ENCODE measurements around the gene MAG.

The MAG gene

GRCh38 chr19:35293363-35293739 lies 1.4 kb downstream of the MAG start:
- no peak overlapping the region for H3K23ac ChIP-seq (ENCODE audit: low read length in 2 of 2)
- no peak overlapping the region for H3K18ac ChIP-seq (ENCODE audit: low read depth in 1 of 2, low read length in 2 of 2)
- H2AK5ac ChIP-seq (ENCODE audit: low read length, severe bottlenecking) = no peak overlapping the region
- no peaks in the 10 kb centered on the region for H3K36me3 ChIP-seq (ENCODE audit: control insufficient read depth in 1 of 2, insufficient read depth in 2 of 2, low read depth in 1 of 2, low read length in 2 of 2)
- no peak overlapping the region for H3K4me2 ChIP-seq (ENCODE audit: low read length, poor library complexity, severe bottlenecking)
- H3K9me3 ChIP-seq (ENCODE audit: control insufficient read depth, low read length) = no peaks in the 10 kb centered on the region
- no peak overlapping the region for H3K14ac ChIP-seq (ENCODE audit: low read length in 2 of 2)
- no peaks in the 10 kb centered on the region for H3K4me1 ChIP-seq (ENCODE audit: control insufficient read depth, insufficient read depth, low read depth, low read length)
- H3K27ac ChIP-seq (ENCODE audit: low read length, poor library complexity, severe bottlenecking) = no peak overlapping the region
- no peaks in the 10 kb centered on the region for H3K79me1 ChIP-seq (replicated peaks; ENCODE audit: low read length, poor library complexity, severe bottlenecking)
- 75% methylated on average over 7 of the region's 7 CpGs for WGBS
- H4K91ac ChIP-seq (ENCODE audit: low read length) = no peak overlapping the region
- no peak overlapping the region for H2BK12ac ChIP-seq (ENCODE audit: low read length in 2 of 2)
- no peak overlapping the region for H3K4me3 ChIP-seq (ENCODE audit: insufficient read depth in 1 of 2, low read depth in 1 of 2, low read length in 2 of 2)
- peaks cover 13 to 79% of the 10 kb centered on the region in 2 experiments for H3K27me3 ChIP-seq (ENCODE audit: control insufficient read depth in 1 of 2, insufficient read depth in 1 of 2, low read length in 2 of 2)
- no peak for DNase-seq
- H3K4ac ChIP-seq (ENCODE audit: low read depth in 1 of 2, low read length in 2 of 2) = no peak overlapping the region
- no peak overlapping the region for H2BK5ac ChIP-seq (ENCODE audit: low read depth, low read length, poor library complexity, severe bottlenecking)
- H2BK15ac ChIP-seq (ENCODE audit: low read depth, poor library complexity, severe bottlenecking) = no peak overlapping the region
- no peak overlapping the region for H4K8ac ChIP-seq (ENCODE audit: low read length)
- H2AFZ ChIP-seq (ENCODE audit: low read depth, low read length) = no peak overlapping the region
- H2BK120ac ChIP-seq (ENCODE audit: low read depth, low read length) = no peak overlapping the region
- H3K9ac ChIP-seq (ENCODE audit: low read length) = no peak overlapping the region

GRCh38 chr19:35293808-35294207 lies 1.8 kb downstream of the MAG start:
- no peak overlapping the region for H3K9ac ChIP-seq (ENCODE audit: low read length)
- H3K27me3 ChIP-seq (ENCODE audit: control insufficient read depth in 1 of 2, insufficient read depth in 1 of 2, low read length in 2 of 2) = peaks cover 13 to 82% of the 10 kb centered on the region in 2 experiments
- no peak overlapping the region for H3K4me3 ChIP-seq (ENCODE audit: insufficient read depth in 1 of 2, low read depth in 1 of 2, low read length in 2 of 2)
- no peak overlapping the region for H3K4ac ChIP-seq (ENCODE audit: low read depth in 1 of 2, low read length in 2 of 2)
- H3K4me1 ChIP-seq (ENCODE audit: control insufficient read depth, insufficient read depth, low read depth, low read length) = no peaks in the 10 kb centered on the region
- no peaks in the 10 kb centered on the region for H3K36me3 ChIP-seq (ENCODE audit: control insufficient read depth in 1 of 2, insufficient read depth in 2 of 2, low read depth in 1 of 2, low read length in 2 of 2)
- H3K18ac ChIP-seq (ENCODE audit: low read depth in 1 of 2, low read length in 2 of 2) = no peak overlapping the region
- no peak overlapping the region for H3K27ac ChIP-seq (ENCODE audit: low read length, poor library complexity, severe bottlenecking)
- no peak overlapping the region for H4K91ac ChIP-seq (ENCODE audit: low read length)
- H3K23ac ChIP-seq (ENCODE audit: low read length in 2 of 2) = no peak overlapping the region
- H3K9me3 ChIP-seq (ENCODE audit: control insufficient read depth, low read length) = no peaks in the 10 kb centered on the region
- H2BK15ac ChIP-seq (ENCODE audit: low read depth, poor library complexity, severe bottlenecking) = no peak overlapping the region
- no peak overlapping the region for H2BK5ac ChIP-seq (ENCODE audit: low read depth, low read length, poor library complexity, severe bottlenecking)
- WGBS = 77% methylated on average over 5 of the region's 17 CpGs
- no peaks in the 10 kb centered on the region for H3K79me1 ChIP-seq (replicated peaks; ENCODE audit: low read length, poor library complexity, severe bottlenecking)
- H2AFZ ChIP-seq (ENCODE audit: low read depth, low read length) = no peak overlapping the region
- no peak for DNase-seq
- H2AK5ac ChIP-seq (ENCODE audit: low read length, severe bottlenecking) = no peak overlapping the region
- H3K14ac ChIP-seq (ENCODE audit: low read length in 2 of 2) = no peak overlapping the region
- no peak overlapping the region for H4K8ac ChIP-seq (ENCODE audit: low read length)
- H2BK120ac ChIP-seq (ENCODE audit: low read depth, low read length) = no peak overlapping the region
- no peak overlapping the region for H3K4me2 ChIP-seq (ENCODE audit: low read length, poor library complexity, severe bottlenecking)
- H2BK12ac ChIP-seq (ENCODE audit: low read length in 2 of 2) = no peak overlapping the region

- Histone ChIP-seq H3K4me2 (ENCODE audit: low read length, poor library complexity, severe bottlenecking) (no peak overlapping the region), H4K91ac (ENCODE audit: low read length) (no peak overlapping the region), H4K8ac (ENCODE audit: low read length) (no peak overlapping the region), H3K4me1 (ENCODE audit: control insufficient read depth, insufficient read depth, low read depth, low read length) (no peaks in the 10 kb centered on the region), H3K23ac (ENCODE audit: low read length in 2 of 2) (no peak overlapping the region), H3K9ac (ENCODE audit: low read length) (no peak overlapping the region), H2AFZ (ENCODE audit: low read depth, low read length) (no peak overlapping the region), H3K79me1 (replicated peaks; ENCODE audit: low read length, poor library complexity, severe bottlenecking) (no peaks in the 10 kb centered on the region), H2AK5ac (ENCODE audit: low read length, severe bottlenecking) (no peak overlapping the region), H3K36me3 (ENCODE audit: control insufficient read depth in 1 of 2, insufficient read depth in 2 of 2, low read depth in 1 of 2, low read length in 2 of 2) (no peaks in the 10 kb centered on the region), H2BK15ac (ENCODE audit: low read depth, poor library complexity, severe bottlenecking) (no peak overlapping the region), H3K18ac (ENCODE audit: low read depth in 1 of 2, low read length in 2 of 2) (no peak overlapping the region), H3K27me3 (ENCODE audit: control insufficient read depth in 1 of 2, insufficient read depth in 1 of 2, low read length in 2 of 2) (peaks cover 9 to 81% of the 10 kb centered on the region in 2 experiments), H3K4me3 (ENCODE audit: insufficient read depth in 1 of 2, low read depth in 1 of 2, low read length in 2 of 2) (no peak overlapping the region), H3K27ac (ENCODE audit: low read length, poor library complexity, severe bottlenecking) (no peak overlapping the region), H3K4ac (ENCODE audit: low read depth in 1 of 2, low read length in 2 of 2) (no peak overlapping the region), H3K14ac (ENCODE audit: low read length in 2 of 2) (no peak overlapping the region), H2BK5ac (ENCODE audit: low read depth, low read length, poor library complexity, severe bottlenecking) (no peak overlapping the region), H3K9me3 (ENCODE audit: control insufficient read depth, low read length) (no peaks in the 10 kb centered on the region), H2BK12ac (ENCODE audit: low read length in 2 of 2) (no peak overlapping the region), H2BK120ac (ENCODE audit: low read depth, low read length) (no peak overlapping the region)
- 65% methylated on average over 1 of the region's 3 CpGs for WGBS
- no peak for DNase-seq
Observed at GRCh38 chr19:35294328-35294727, 2.4 kb downstream of the MAG start.

- Histone ChIP-seq H2AFZ (ENCODE audit: low read depth, low read length) (no peak overlapping the region), H3K14ac (ENCODE audit: low read length in 2 of 2) (no peak overlapping the region), H3K4ac (ENCODE audit: low read depth in 1 of 2, low read length in 2 of 2) (no peak overlapping the region), H3K4me3 (ENCODE audit: insufficient read depth in 1 of 2, low read depth in 1 of 2, low read length in 2 of 2) (no peak overlapping the region), H3K4me2 (ENCODE audit: low read length, poor library complexity, severe bottlenecking) (no peak overlapping the region), H2BK12ac (ENCODE audit: low read length in 2 of 2) (no peak overlapping the region), H4K8ac (ENCODE audit: low read length) (no peak overlapping the region), H3K23ac (ENCODE audit: low read length in 2 of 2) (no peak overlapping the region), H2AK5ac (ENCODE audit: low read length, severe bottlenecking) (no peak overlapping the region), H3K27me3 (ENCODE audit: control insufficient read depth in 1 of 2, insufficient read depth in 1 of 2, low read length in 2 of 2) (peaks cover 9 to 81% of the 10 kb centered on the region in 2 experiments), H2BK5ac (ENCODE audit: low read depth, low read length, poor library complexity, severe bottlenecking) (no peak overlapping the region), H3K36me3 (ENCODE audit: control insufficient read depth in 1 of 2, insufficient read depth in 2 of 2, low read depth in 1 of 2, low read length in 2 of 2) (no peaks in the 10 kb centered on the region), H3K18ac (ENCODE audit: low read depth in 1 of 2, low read length in 2 of 2) (no peak overlapping the region), H2BK15ac (ENCODE audit: low read depth, poor library complexity, severe bottlenecking) (no peak overlapping the region), H3K79me1 (replicated peaks; ENCODE audit: low read length, poor library complexity, severe bottlenecking) (no peaks in the 10 kb centered on the region), H3K9me3 (ENCODE audit: control insufficient read depth, low read length) (no peaks in the 10 kb centered on the region), H3K27ac (ENCODE audit: low read length, poor library complexity, severe bottlenecking) (no peak overlapping the region), H3K9ac (ENCODE audit: low read length) (no peak overlapping the region), H4K91ac (ENCODE audit: low read length) (no peak overlapping the region), H3K4me1 (ENCODE audit: control insufficient read depth, insufficient read depth, low read depth, low read length) (no peaks in the 10 kb centered on the region), H2BK120ac (ENCODE audit: low read depth, low read length) (no peak overlapping the region)
- 88% methylated on average over 23 of the region's 25 CpGs for WGBS
- no peak for DNase-seq
Observed at GRCh38 chr19:35294859-35295791, 3.2 kb downstream of the MAG start.

All from mesenchymal stem cell (in vitro differentiated cells and primary cell).